ENCODE measurements around the gene POFUT2.

- TF ChIP-seq YY1 (IDR thresholded peaks at IDR 0.05; ENCODE audit: insufficient read depth, insufficient read length) (no peak), SUZ12 (IDR thresholded peaks at IDR 0.05; ENCODE audit: extremely low read depth, insufficient read depth, insufficient read length) (no peak)
These were observed 45.4 kb upstream of the POFUT2 start for GRCh38 chr21:45332981-45333582.
